GM23248 (cell line): ENCODE measurements around the gene CREB1.
"Not testable (repeated sequence)": the region's sequence is repeated elsewhere in the genome, so short reads cannot be mapped to it uniquely, and the experiment has no call there.

Experiments
- EZH2 ChIP-seq: fragments of 200-600 bp; sonication (generic); IDR thresholded peaks from 2 replicates; pipeline ENCODE4 v1.6.1; 2018; ENCODE audit warnings: antibody characterized with exemption, mild to moderate bottlenecking; ENCODE audit not compliant: insufficient read depth, poor library complexity, severe bottlenecking
- EZH2phosphoT487 ChIP-seq: fragments of 200-600 bp; sonication (generic); IDR thresholded peaks from 2 replicates; pipeline ENCODE4 v1.6.1; 2018; ENCODE audit warnings: antibody characterized with exemption, moderate library complexity, mild to moderate bottlenecking, low read depth; ENCODE audit not compliant: insufficient read depth

DNA sequence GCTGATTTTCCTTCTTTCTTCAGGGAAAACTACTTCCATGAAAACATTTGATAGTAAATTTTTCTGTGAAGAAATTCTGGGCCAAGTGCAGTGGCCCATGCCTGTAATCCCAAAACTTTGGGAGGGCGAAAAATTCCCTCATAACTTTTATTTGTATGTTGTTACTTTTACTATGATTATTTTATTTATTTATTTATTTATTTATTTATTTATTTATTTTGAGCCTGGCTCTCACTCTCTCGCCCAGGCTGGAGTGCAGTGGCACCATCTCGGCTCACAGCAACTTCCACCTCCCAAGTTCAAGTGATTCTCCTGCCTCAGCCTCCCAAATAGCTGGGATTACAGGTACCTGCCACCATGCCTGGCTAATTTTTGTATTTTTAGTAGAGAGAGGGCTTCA is 109.5 kb downstream of the CREB1 start:
- TF ChIP-seq EZH2, EZH2phosphoT487: not testable (repeated sequence)
